Activated CD8-positive, alpha-beta memory T cell treated with anti-CD3 and anti-CD28 coated beads, Interleukin-2, amount 50 U/mL, for 1 hour (primary cell): Measurements from ENCODE around the gene GTF2E1.

Experiments used
- DNase-seq: peaks from one replicate; pipeline ENCODE4 v3.0.0-alpha.2; 2020; ENCODE audit errors: extremely low read depth

GTF2E1 gene

GRCh38 chr3:120798346-120798745 lies 55.8 kb downstream of the GTF2E1 start:
- DNase-seq: no peak

- no peak for DNase-seq
Measured at GRCh38 chr3:120800625-120801024, 58.1 kb downstream of the GTF2E1 start.

- DNase-seq: no peak
Measured at GRCh38 chr3:120801484-120801883, 58.9 kb downstream of the GTF2E1 start.

- no peak for DNase-seq
Measured at GRCh38 chr3:120802916-120803315, 60.4 kb downstream of the GTF2E1 start.

- DNase-seq: no peak
Measured at GRCh38 chr3:120816728-120817127, 74.2 kb downstream of the GTF2E1 start.

- no peak for DNase-seq
Measured at GRCh38 chr3:120820748-120821147, 78.2 kb downstream of the GTF2E1 start.

GRCh38 chr3:120821426-120821825 lies 78.9 kb downstream of the GTF2E1 start:
- DNase-seq: no peak

- DNase-seq: no peak
Measured at GRCh38 chr3:120823156-120823555, 80.6 kb downstream of the GTF2E1 start.

GRCh38 chr3:120824613-120825012 lies 82.1 kb downstream of the GTF2E1 start:
- no peak for DNase-seq

- DNase-seq: no peak
Measured at GRCh38 chr3:120828796-120829195, 86.3 kb downstream of the GTF2E1 start.

GRCh38 chr3:120831066-120831465 lies 88.5 kb downstream of the GTF2E1 start:
- no peak for DNase-seq
